ENCODE measurements around the gene TBC1D25.

Gene TBC1D25

GRCh38 chrX:48520455-48520854, 19.1 kb upstream of the TBC1D25 start:
- no peaks in the 10 kb centered on the region for H3K27me3 ChIP-seq (ENCODE audit: control insufficient read depth, insufficient read depth, low read length)
- TF ChIP-seq CTCF (IDR thresholded peaks at IDR 0.05) = no peak
- no peaks in the 10 kb centered on the region for H3K36me3 ChIP-seq (ENCODE audit: control insufficient read depth, insufficient read depth, low read length)
- H3K27ac ChIP-seq = no peak overlapping the region
- no peaks in the 10 kb centered on the region for H3K9me3 ChIP-seq (ENCODE audit: control insufficient read depth, low read length)
- H3K9ac ChIP-seq = no peak overlapping the region
- H2AFZ ChIP-seq = no peak overlapping the region
- H3K4me2 ChIP-seq (ENCODE audit: low read length) = no peak overlapping the region
- no peaks in the 10 kb centered on the region for H3K79me2 ChIP-seq
- H3K4me1 ChIP-seq = peaks cover 2% of the 10 kb centered on the region
- H3K4me3 ChIP-seq (ENCODE audit: low read depth, low read length) = no peak overlapping the region

GRCh38 chrX:48520976-48521352, 18.6 kb upstream of the TBC1D25 start:
- Histone ChIP-seq H2AFZ (peak overlapping the region; percentile 86), H3K36me3 (ENCODE audit: control insufficient read depth, insufficient read depth, low read length) (no peaks in the 10 kb centered on the region), H3K79me2 (no peaks in the 10 kb centered on the region), H3K9me3 (ENCODE audit: control insufficient read depth, low read length) (no peaks in the 10 kb centered on the region), H3K9ac (no peak overlapping the region), H3K4me3 (ENCODE audit: low read depth, low read length) (peak overlapping the region; percentile 69), H3K4me1 (peaks cover 2% of the 10 kb centered on the region), H3K27ac (peak overlapping the region; percentile 29), H3K27me3 (ENCODE audit: control insufficient read depth, insufficient read depth, low read length) (no peaks in the 10 kb centered on the region), H3K4me2 (ENCODE audit: low read length) (peak overlapping the region; percentile 81)
- no peak for TF ChIP-seq CTCF (IDR thresholded peaks at IDR 0.05)

GRCh38 chrX:48521353-48522243, 17.9 kb upstream of the TBC1D25 start, which contains the start of gene EBP:
EBP (plus strand) TSS chrX:48521808; CDS start chrX:48523772, 1,964 bp downstream.
- Histone ChIP-seq H3K9ac (peak within 1 kb of the TSS; percentile 11), H3K27ac (peak within 1 kb of the TSS; percentile 64)

GRCh38 chrX:48522291-48522690, 17.2 kb upstream of the TBC1D25 start:
- H3K9me3 ChIP-seq (ENCODE audit: control insufficient read depth, low read length) = no peaks in the 10 kb centered on the region
- no peak overlapping the region for H3K9ac ChIP-seq
- H2AFZ ChIP-seq = peak overlapping the region; percentile 86
- H3K79me2 ChIP-seq = no peaks in the 10 kb centered on the region
- H3K4me2 ChIP-seq (ENCODE audit: low read length) = peak overlapping the region; percentile 78
- no peaks in the 10 kb centered on the region for H3K27me3 ChIP-seq (ENCODE audit: control insufficient read depth, insufficient read depth, low read length)
- peak overlapping the region; percentile 69 for H3K4me3 ChIP-seq (ENCODE audit: low read depth, low read length)
- peaks cover 2% of the 10 kb centered on the region for H3K4me1 ChIP-seq
- no peak overlapping the region for H3K27ac ChIP-seq
- TF ChIP-seq CTCF (IDR thresholded peaks at IDR 0.05) = no peak
- no peaks in the 10 kb centered on the region for H3K36me3 ChIP-seq (ENCODE audit: control insufficient read depth, insufficient read depth, low read length)

More at GRCh38 chrX:48521353-48522243, 17.9 kb upstream of the TBC1D25 start, which contains the start of gene EBP:
- Histone ChIP-seq H3K4me2 (ENCODE audit: low read length) (peak within 1 kb of the TSS; percentile 81), H3K36me3 (ENCODE audit: control insufficient read depth, insufficient read depth, low read length) (no peaks in the 10 kb centered on the region), H2AFZ (peak within 1 kb of the TSS; percentile 86), H3K9me3 (ENCODE audit: control insufficient read depth, low read length) (no peaks in the 10 kb centered on the region), H3K79me2 (no peaks in the 10 kb centered on the region), H3K4me3 (ENCODE audit: low read depth, low read length) (peak within 1 kb of the TSS; percentile 69), H3K27me3 (ENCODE audit: control insufficient read depth, insufficient read depth, low read length) (no peaks in the 10 kb centered on the region), H3K4me1 (peaks cover 2% of the 10 kb centered on the region)
- TF ChIP-seq CTCF (IDR thresholded peaks at IDR 0.05) = no peak
